ENCODE data around the gene SYCP2. TPM values are rescaled to one million over a fixed set of nuclear protein-coding genes. Genes with fewer than 3 reads are reported as not detected.
A peak's percentile ranks its signal among the peaks of the same experiment; 100 is the strongest.

SYCP2 gene
- total RNA-seq, 1 experiment from 2014 or later = 0.70 TPM

- no peak overlapping the region for H4K8ac ChIP-seq (replicated peaks; ENCODE audit: insufficient read length, low read depth, low read length)
- H3K27ac ChIP-seq (ENCODE audit: insufficient read length, low read depth, low read length) = no peak overlapping the region
- H3K27me3 Mint-ChIP-seq (ENCODE audit: low read depth) = peaks cover 32% of the 10 kb centered on the region
- TF ChIP-seq, protein P1, sequence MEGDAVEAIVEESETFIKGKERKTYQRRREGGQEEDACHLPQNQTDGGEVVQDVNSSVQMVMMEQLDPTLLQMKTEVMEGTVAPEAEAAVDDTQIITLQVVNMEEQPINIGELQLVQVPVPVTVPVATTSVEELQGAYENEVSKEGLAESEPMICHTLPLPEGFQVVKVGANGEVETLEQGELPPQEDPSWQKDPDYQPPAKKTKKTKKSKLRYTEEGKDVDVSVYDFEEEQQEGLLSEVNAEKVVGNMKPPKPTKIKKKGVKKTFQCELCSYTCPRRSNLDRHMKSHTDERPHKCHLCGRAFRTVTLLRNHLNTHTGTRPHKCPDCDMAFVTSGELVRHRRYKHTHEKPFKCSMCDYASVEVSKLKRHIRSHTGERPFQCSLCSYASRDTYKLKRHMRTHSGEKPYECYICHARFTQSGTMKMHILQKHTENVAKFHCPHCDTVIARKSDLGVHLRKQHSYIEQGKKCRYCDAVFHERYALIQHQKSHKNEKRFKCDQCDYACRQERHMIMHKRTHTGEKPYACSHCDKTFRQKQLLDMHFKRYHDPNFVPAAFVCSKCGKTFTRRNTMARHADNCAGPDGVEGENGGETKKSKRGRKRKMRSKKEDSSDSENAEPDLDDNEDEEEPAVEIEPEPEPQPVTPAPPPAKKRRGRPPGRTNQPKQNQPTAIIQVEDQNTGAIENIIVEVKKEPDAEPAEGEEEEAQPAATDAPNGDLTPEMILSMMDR (conservative IDR thresholded peaks at IDR 0.05) = no peak
- WGBS (ENCODE audit: extremely low coverage, insufficient read length, low lambda C conversion rate) = no CpG with 5 or more reads among the region's 24 CpGs
- peak overlapping the region; percentile 3 for H3K18ac ChIP-seq (ENCODE audit: insufficient read length, low read depth, low read length)
- H3T11ph ChIP-seq (ENCODE audit: low read length) = no peak overlapping the region
- H3K27me3 ChIP-seq (ENCODE audit: insufficient read depth, low read length) = peaks cover 7% of the 10 kb centered on the region; the same call in 1 of the 2 replicates
- H3K4me1 ChIP-seq (ENCODE audit: insufficient read depth, low read length) = no peaks in the 10 kb centered on the region
- H3K9me3 Mint-ChIP-seq = peaks cover 6% of the 10 kb centered on the region in 2 experiments; a peak in 3 of 5 replicates
- H3K23ac ChIP-seq (ENCODE audit: insufficient read length, low read depth, low read length) = no peak overlapping the region
- no peak overlapping the region for H2AK5ac ChIP-seq (ENCODE audit: insufficient read length, low read length)
- H3K56ac ChIP-seq (ENCODE audit: insufficient read length, low read depth, low read length) = no peak overlapping the region
- no peak overlapping the region for H3K4ac ChIP-seq (ENCODE audit: low read depth, low read length)
- peak overlapping the region; percentile 84 to 85 for H3K4me3 Mint-ChIP-seq
- no peaks in the 10 kb centered on the region for H4K20me1 ChIP-seq (ENCODE audit: control insufficient read depth, insufficient read depth, insufficient read length)
- peaks cover 4% of the 10 kb centered on the region for H3K23me2 ChIP-seq (ENCODE audit: insufficient read length, low read depth, low read length, poor library complexity, severe bottlenecking)
- H2BK120ac ChIP-seq (ENCODE audit: low read depth, low read length, poor library complexity, severe bottlenecking) = no peak overlapping the region
- no peak overlapping the region for H2BK15ac ChIP-seq (ENCODE audit: low read depth, low read length)
- no peak for DNase-seq
- no peak overlapping the region for H4K5ac ChIP-seq (ENCODE audit: insufficient read length, low read depth, low read length)
- no peaks in the 10 kb centered on the region for H3K79me1 ChIP-seq (ENCODE audit: insufficient read depth, low read depth, low read length, poor library complexity, severe bottlenecking)
- peak overlapping the region in 1 of 3 experiments; percentile 79; a peak in 1 of 7 replicates for H3K27ac Mint-ChIP-seq
- H3K14ac ChIP-seq (ENCODE audit: insufficient read depth, low read length) = peak overlapping the region; percentile 63
- H2AFZ ChIP-seq (ENCODE audit: low read length) = no peak overlapping the region
- H3K9ac ChIP-seq (ENCODE audit: extremely low read depth, insufficient read length, low read length) = no peak overlapping the region
- no peak overlapping the region for H2BK20ac ChIP-seq (ENCODE audit: low read depth, low read length, poor library complexity, severe bottlenecking)
- H3K36me3 Mint-ChIP-seq (ENCODE audit: insufficient read depth in 1 of 3, low read depth in 3 of 3) = peaks cover 13 to 26% (median 24%) of the 10 kb centered on the region in 3 experiments
- H4K91ac ChIP-seq (ENCODE audit: insufficient read length, low read depth, low read length) = no peak overlapping the region
- no peak overlapping the region for H2BK12ac ChIP-seq (ENCODE audit: insufficient read length, low read depth, low read length)
- peaks cover 8 to 11% of the 10 kb centered on the region in 2 experiments for H3K4me1 Mint-ChIP-seq
- peak overlapping the region; percentile 67 for H3K4me2 ChIP-seq (ENCODE audit: insufficient read depth, insufficient read length, low read length)
- H3K79me2 ChIP-seq (ENCODE audit: insufficient read depth, low read length) = no peaks in the 10 kb centered on the region
- no peaks in the 10 kb centered on the region for H3K9me3 ChIP-seq (ENCODE audit: control insufficient read depth, low read depth, low read length)
- no peak overlapping the region for H2BK5ac ChIP-seq (ENCODE audit: insufficient read length, low read length)
Measured at GRCh38 chr20:59939879-59940128, 6.4 kb upstream of the SYCP2 start.

Measured in H9 (cell line).